ENCODE measurements around the gene CDH18.

- TF ChIP-seq RAD21 (IDR thresholded peaks at IDR 0.05; ENCODE audit: low read depth) (no peak), EZH2phosphoT487 (IDR thresholded peaks at IDR 0.05; ENCODE audit: borderline replicate concordance) (no peak), POLR2A (IDR thresholded peaks at IDR 0.05; ENCODE audit: borderline replicate concordance, extremely low read depth, insufficient read depth, insufficient read length) (no peak), CTCF (IDR thresholded peaks at IDR 0.05 in 2 of 3, conservative IDR thresholded peaks at IDR 0.05 in 1 of 3; ENCODE audit: borderline replicate concordance in 1 of 3, insufficient read depth in 1 of 3, low read depth in 2 of 3, low read length in 2 of 3) (no peak), YY1 (IDR thresholded peaks at IDR 0.05; ENCODE audit: extremely low read depth, insufficient replicate concordance, low read depth, low read length) (no peak), SRF (IDR thresholded peaks at IDR 0.05; ENCODE audit: low read depth) (no peak), JUND (IDR thresholded peaks at IDR 0.05) (no peak), ATF3 (IDR thresholded peaks at IDR 0.05) (no peak), REST (IDR thresholded peaks at IDR 0.05; ENCODE audit: low read depth) (no peak), CEBPB (IDR thresholded peaks at IDR 0.05; ENCODE audit: low read depth) (no peak)
Measured at GRCh38 chr5:19739671-19740070, 248.3 kb downstream of the CDH18 start.
